ENCODE data around the gene MYH8. TPM values are rescaled to one million over a fixed set of nuclear protein-coding genes. Genes with fewer than 3 reads are reported as not detected.

MYH8 gene
- total RNA-seq, 1 donor = not detected

DNA sequence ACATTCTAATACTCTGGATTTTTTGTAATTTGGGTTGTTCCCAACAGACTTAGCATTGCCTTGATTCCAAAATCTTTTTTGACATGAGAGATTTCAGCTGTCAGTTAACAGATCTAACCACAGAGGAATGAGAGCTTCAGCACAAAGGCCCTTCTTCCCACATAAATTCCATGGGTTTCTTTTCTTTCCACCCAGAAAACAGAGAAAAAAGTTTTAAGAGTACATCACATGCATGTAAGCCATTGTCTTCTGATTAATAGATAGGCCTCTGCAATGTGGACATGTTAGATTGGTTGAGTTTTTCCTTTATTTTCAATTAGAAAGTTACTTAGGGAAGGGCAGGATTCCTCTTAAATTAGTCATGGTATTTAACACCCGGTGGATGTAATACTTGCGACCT is 939 bp downstream of the MYH8 start:
- TF ChIP-seq, protein P1, sequence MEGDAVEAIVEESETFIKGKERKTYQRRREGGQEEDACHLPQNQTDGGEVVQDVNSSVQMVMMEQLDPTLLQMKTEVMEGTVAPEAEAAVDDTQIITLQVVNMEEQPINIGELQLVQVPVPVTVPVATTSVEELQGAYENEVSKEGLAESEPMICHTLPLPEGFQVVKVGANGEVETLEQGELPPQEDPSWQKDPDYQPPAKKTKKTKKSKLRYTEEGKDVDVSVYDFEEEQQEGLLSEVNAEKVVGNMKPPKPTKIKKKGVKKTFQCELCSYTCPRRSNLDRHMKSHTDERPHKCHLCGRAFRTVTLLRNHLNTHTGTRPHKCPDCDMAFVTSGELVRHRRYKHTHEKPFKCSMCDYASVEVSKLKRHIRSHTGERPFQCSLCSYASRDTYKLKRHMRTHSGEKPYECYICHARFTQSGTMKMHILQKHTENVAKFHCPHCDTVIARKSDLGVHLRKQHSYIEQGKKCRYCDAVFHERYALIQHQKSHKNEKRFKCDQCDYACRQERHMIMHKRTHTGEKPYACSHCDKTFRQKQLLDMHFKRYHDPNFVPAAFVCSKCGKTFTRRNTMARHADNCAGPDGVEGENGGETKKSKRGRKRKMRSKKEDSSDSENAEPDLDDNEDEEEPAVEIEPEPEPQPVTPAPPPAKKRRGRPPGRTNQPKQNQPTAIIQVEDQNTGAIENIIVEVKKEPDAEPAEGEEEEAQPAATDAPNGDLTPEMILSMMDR (IDR thresholded peaks at IDR 0.05; ENCODE audit: insufficient read depth, low read depth, low read length) = no peak
- DNase-seq (ENCODE audit: low read depth) = no peak
- no peak overlapping the region for H3K4me3 ChIP-seq (ENCODE audit: low read depth, low read length)

GRCh38 chr17:10417431-10417830 is 4.3 kb downstream of the MYH8 start:
- DNase-seq (ENCODE audit: low read depth) = no peak
- H3K4me3 ChIP-seq (ENCODE audit: low read depth, low read length) = no peak overlapping the region
- TF ChIP-seq, protein P1 (IDR thresholded peaks at IDR 0.05; ENCODE audit: insufficient read depth, low read depth, low read length) = no peak

GRCh38 chr17:10415161-10415560 is 6.6 kb downstream of the MYH8 start:
- no peak for DNase-seq (ENCODE audit: low read depth)
- TF ChIP-seq, protein P1 (IDR thresholded peaks at IDR 0.05; ENCODE audit: insufficient read depth, low read depth, low read length) = no peak
- no peak overlapping the region for H3K4me3 ChIP-seq (ENCODE audit: low read depth, low read length)

DNA sequence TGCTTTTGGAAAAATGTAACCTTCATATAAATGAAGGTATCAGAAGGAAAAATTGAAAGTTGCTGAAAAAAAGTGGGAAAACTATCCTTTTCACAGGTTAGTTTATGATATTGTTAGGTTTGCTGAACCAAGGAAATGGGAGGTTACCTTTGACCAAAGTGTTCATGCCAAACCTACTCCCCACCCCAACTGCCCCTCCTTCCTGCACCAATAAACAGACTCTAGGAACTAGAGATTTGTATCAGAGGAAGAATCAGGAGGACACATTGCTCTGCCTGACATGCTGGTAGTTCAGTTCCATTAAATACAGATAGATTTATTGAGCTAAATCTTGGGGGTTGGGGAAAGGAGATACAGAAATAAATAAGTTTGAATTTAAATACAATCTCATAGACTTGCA is 18.2 kb downstream of the MYH8 start:
- TF ChIP-seq, protein P1 (IDR thresholded peaks at IDR 0.05; ENCODE audit: insufficient read depth, low read depth, low read length) = no peak
- no peak for DNase-seq (ENCODE audit: low read depth)
- H3K4me3 ChIP-seq (ENCODE audit: low read depth, low read length) = no peak overlapping the region

- TF ChIP-seq, protein P1 (IDR thresholded peaks at IDR 0.05; ENCODE audit: insufficient read depth, low read depth, low read length) = no peak
- no peak overlapping the region for H3K4me3 ChIP-seq (ENCODE audit: low read depth, low read length)
- DNase-seq (ENCODE audit: low read depth) = no peak
Measured at GRCh38 chr17:10398352-10398751, 23.4 kb downstream of the MYH8 start.

GRCh38 chr17:10396524-10397163 is 25.1 kb downstream of the MYH8 start:
- no peak overlapping the region for H3K4me3 ChIP-seq (ENCODE audit: low read depth, low read length)
- TF ChIP-seq, protein P1 (IDR thresholded peaks at IDR 0.05; ENCODE audit: insufficient read depth, low read depth, low read length) = no peak
- DNase-seq (ENCODE audit: low read depth) = no peak

Measured in fibroblast of villous mesenchyme (primary cell).